Ovary (tissue), 3 donors: ENCODE measurements around the gene RABGAP1L.

ENCODE experiments used
- CTCF ChIP-seq, 3 donors: fragments of 450-650 bp in 2 of 3; fragments of 200-600 bp in 1 of 3; IDR thresholded peaks; one replicate each; pipeline versions ENCODE4 v1.5.1 to v1.8.0; 2016 to 2022; ENCODE audit warnings: antibody characterized with exemption in 3 of 3, mild to moderate bottlenecking in 1 of 3
- EP300 ChIP-seq: sonication (generic); formaldehyde crosslinking; IDR thresholded peaks from one replicate; pipeline ENCODE4 v1.6.1; 2017; ENCODE audit warnings: antibody characterized with exemption
- POLR2A ChIP-seq: fragments of 450-650 bp; IDR thresholded peaks from one replicate; pipeline ENCODE4 v1.6.1; 2017; ENCODE audit warnings: antibody characterized with exemption, mild to moderate bottlenecking, moderate library complexity
- donor health status: DM: no; HTN: no; CAD: no.

- no peak for TF ChIP-seq CTCF (IDR thresholded peaks at IDR 0.05)
- TF ChIP-seq POLR2A = no peak
- TF ChIP-seq EP300 = no peak
Measured at GRCh38 chr1:174654560-174654959, 495.2 kb downstream of the RABGAP1L start.
